Activated CD8-positive, alpha-beta memory T cell treated with anti-CD3 and anti-CD28 coated beads, Interleukin-2, amount 50 U/mL, for 48 hours (primary cell): ENCODE data around the gene P3R3URF.
A peak's percentile ranks its signal among the peaks of the same experiment; 100 is the strongest.

ENCODE experiments used
- DNase-seq: peaks from one replicate; pipeline ENCODE4 v3.0.0-alpha.2; 2020

P3R3URF gene

DNA sequence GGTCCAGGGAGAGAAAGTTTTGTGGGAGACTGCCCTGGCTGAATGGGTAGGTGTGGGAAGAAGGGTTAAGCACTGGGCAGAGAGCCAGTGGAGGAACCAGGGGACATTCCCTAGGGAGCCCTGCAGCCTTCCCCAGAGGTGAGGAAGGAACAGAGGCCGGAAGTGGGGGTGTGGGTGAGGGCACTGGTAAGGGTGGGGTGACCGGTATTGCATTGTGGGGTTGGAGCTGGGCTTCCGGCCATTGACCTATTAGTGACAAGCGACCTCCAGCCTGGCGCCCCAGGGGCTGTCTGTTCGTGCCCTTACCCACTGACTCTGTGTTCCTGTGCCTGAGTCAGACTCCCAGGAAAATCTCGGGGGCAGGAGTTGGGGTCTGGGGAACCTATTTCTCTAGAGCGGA is 4.9 kb downstream of the P3R3URF start:
- no peak for DNase-seq

DNA sequence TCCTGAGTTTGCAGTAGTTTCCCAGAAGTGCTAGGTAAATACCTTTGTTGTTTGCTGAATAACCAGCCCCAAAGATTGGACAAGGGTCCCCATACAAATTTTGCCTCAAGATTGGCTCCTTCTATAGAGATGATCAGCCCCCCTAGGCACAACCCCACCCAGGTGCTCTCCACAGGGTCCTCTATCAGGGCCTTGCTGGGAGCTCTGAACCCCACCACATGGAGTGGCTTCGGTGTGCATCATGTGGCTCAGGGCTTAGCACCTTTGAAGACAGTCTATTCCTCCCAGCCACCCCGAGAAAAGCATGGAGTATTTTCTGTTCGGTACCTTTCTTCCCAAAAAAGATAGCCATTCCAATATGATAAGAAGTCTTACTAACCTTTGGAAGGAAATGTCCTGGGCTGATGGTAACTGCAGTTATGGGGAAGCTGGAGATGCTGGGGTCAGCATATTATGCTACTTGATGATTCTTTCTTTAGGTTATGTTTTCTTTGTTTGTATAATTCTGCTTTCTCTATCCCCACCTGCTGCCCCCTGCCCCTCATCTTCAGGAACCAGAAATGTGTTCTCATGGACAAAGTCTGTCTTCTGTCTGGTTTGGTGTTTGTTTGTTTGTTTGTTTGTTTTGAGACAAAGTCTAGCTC is 6.4 kb downstream of the P3R3URF start:
- no peak for DNase-seq

DNA sequence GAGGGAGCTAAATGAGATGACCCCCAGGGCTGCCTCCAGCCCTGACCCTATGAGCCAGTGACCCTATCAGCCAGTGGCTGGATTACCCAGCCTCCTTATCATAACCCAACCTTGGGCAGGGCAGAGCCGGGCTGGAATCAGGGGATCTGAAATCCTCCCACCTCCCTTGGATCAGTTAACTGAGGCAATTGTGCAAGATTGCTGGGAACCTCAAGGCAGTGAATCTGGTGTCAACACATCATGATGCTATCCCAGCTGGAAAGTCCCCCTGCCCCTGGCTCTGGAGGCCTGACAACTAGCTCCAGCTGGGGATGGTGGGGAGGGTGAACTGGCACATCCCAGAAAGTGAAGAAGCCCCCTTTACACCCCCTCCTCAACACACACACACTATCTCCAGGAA is 7.8 kb downstream of the P3R3URF start:
- DNase-seq, result no peak

DNA sequence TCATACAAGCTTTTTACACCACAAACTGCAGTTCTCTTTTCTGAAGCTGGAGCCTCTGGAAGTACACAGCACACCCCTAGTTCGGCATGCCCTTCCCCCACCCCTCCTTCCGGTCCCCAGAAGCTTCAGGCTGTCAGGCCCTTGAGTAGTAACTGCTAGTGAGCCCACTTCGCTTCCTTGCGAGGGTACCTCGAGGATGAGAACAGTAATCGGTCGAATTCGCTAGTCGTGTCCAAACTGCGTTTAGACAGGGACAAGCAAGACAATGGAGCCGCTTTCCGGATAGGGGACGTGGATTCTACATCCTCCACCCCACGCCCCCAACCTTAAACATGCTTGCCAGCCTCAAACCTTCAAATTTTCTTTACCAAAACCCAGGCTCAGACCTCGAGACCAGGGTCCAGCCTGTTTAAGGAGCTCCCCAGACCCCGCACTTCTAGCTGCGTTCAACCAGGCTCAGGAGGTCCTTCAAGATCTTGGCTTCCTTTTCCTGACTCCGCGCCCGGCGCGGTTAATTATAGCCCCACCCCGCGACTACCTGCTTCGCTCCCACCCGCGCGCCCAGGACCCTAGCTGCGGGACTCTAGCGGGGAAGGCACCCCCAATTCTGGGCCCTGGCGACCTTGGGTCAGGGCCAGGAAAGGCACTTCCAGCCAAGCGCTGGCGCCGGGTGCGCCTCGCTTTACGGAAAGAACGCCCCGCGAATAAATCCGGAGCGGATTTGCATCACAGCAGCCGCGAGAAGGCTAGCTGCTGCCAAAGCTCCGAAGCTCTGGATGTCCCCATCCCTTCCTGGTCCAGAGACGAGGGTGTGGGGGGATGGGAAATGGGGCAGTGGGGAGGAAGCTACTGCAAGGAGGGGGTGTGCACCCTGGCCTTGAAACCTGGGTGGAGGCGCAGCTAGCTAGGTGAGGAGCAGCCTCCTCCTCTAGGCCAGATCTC is 9.5 kb downstream of the P3R3URF start:
- DNase-seq, result peak; percentile 70

DNA sequence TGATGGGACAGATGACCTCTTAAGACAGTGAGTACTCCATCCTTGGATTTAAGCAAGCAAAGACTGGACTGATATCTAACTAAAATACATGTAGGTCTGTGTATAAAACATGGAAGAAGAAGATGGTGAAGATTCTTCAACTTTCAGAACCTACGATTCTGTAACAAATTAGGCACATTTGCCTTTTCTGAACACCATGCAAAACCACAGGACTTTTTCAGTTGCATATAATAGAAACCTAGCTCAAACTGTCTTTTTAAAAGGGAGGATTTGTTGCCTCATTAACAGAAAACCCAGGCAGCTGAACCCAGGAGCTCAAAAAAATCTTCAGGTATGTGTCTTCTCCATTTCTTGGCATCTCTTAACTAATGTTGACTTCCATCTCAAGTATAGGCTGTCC is 16.1 kb downstream of the P3R3URF start:
- DNase-seq, result no peak

DNA sequence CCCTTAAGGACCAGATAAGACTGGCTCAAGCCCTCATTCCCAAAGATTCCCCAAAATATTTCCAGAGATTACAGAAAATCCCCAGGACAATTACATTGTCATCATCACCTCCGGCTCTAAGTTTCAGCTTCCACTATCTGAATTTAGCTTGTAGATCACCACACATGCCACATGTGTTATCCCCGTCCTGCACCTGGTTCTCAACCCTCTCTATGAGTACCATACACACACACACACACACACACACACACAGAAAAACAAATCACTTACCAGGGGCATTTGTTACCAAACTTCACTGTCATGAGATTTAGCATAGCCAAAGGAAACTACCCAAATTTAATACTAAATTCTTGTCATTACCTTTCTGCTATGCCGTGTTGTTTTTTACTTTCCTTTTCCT is 16.8 kb downstream of the P3R3URF start:
- no peak for DNase-seq

DNA sequence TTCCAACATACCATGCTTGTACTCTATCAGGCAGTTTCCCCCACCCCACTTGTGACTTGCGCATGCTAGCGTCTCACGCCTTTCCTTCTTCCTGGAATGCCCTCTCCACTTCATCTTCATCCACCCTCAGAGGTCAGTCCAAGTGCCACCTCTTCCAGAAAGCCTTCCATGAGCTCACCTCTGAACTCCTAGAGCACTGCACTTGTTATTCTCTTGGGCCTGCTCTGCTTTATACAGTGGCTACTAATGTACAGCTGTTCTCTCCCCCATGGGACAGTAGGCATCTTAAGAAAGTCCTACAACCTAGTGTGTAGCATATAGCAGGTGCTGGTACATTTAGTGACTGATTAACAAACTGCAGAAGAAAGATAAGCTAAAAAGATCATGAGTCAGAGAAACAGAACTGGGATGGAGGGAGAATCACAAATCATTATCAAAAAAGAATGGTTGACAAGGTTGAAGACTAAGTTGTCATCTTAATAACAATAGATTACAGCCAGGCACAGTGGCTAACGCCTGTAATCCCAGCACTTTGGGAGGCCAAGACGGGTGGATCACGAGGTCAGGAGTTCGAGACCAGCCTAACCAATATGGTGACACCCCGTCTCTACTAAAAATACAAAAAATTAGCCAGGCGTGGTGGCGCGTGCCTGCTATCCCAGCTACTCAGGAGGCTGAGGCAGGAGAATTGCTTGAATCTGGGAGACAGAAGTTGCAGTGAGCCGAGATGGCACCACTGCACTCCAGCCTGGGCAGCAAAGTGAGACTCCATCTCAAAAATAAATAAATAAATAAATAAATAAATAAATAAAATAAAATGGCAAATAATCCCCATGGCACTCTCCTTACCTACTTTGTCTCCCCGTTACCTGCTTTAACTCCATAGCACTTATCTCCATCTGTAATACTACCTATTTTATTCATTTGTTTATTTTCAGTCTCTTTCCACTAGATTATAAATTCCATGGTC is 17.7 kb downstream of the P3R3URF start:
- DNase-seq, result no peak

DNA sequence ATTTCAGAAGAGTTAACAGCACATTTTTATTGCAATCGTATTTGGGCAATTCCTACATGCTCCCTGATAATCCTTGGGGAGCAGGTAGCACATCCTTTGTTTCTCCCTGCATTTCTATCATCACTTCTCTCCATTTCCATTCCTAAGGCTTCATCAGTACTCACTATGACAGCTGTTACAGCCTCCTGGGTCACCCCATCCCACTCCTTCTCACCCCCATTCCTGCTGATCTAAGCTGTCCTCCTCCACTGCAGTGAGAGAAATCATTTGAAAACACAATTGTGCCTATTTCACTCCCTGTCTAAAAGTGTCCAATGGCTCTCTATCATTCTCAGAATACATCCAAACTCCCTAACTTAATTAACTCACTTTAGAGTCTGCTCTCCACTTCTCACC is 18.4 kb downstream of the P3R3URF start:
- no peak for DNase-seq

DNA sequence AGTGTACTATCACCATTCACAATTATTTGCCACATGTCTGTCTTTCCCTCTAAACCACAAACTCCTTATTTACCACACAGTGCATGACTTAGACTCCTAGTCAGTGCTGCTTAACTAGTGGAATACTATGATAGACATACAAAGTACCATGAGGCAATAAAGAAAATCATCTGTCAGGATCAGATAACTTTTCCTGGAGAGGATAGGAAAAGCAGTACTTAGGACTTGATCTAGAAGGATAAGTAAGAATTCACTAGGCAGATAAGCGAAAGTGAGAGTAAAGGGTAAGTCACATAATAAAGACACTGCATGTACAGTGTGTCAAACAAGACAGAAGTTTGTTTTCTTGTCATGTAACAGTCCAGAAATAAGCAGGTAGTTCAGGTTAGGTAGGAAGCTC is 22.6 kb downstream of the P3R3URF start:
- DNase-seq, result no peak

DNA sequence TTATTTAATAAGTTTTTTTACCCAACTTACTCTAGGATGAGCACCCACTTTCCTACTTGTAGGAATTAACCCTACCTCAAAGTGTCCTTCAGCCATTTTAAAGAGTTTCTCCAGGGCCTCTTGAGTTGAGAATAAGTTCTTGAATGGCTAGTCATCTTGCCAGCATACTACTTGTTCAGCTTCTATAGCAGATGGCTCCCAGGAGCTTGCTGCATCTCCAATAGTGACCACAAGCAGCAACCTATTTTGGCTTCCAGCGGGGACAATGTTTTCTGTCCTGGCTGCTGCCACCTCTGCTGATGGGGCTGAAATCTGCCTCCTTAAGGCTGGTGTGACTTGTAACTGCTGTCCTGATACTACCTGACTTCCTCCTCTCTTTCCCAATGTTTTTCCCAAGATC is 23.1 kb downstream of the P3R3URF start:
- no peak for DNase-seq

DNA sequence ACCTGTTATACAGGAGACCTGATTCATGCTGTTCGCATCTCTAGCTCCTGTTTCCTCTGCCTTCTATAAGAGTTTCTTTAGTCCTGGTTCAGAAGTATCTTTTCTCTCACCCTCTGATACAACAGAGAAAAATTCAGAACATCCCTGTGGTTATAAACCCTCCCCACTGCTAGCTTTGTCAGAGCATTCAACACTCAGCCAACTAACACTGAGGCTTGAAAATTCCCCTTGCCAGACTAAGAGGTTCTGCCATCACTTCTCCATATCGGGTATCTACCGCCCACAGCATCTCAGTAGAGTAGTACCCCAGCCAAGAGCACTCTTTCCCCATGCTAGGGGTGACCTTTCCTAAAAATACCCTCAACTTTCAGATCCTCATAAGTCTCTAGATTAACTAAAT is 24.3 kb downstream of the P3R3URF start:
- no peak for DNase-seq

DNA sequence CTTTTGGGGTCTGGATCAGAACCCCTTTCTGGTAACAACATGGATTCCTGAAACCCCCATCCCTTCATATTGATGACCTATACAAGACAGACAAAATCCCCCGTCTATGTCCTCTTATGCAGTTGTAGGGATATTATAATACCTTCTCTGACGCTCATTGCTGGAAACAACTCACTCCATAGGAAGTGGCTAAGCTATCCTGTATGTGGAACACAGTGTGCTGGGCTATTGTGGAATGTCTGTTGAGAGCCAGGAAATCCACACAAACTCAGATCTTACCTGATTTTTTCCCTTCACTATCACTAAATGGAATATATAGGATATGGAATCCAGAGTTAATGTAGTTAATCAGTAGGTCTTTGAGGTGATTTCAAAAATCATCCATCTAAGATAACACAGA is 26.2 kb downstream of the P3R3URF start:
- no peak for DNase-seq

DNA sequence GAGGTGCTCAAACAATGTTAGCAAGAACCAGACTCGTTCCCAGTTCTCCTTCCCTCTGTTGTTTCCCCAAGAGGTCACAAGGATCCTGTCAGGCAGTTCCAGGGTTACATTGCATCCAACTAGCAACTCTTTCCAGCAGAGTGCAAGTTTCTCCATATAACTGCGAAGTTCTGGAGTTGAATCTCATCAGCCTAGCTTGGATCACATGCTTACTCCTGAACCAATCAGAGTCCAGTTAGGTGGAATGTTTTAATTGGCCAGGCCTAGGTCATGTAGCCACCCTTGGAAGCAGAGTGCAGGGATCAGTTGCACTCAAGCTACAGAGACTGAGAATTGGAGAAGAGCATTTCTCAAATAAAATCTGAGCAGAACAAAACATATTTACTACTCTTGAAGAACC is 28.0 kb downstream of the P3R3URF start:
- no peak for DNase-seq

DNA sequence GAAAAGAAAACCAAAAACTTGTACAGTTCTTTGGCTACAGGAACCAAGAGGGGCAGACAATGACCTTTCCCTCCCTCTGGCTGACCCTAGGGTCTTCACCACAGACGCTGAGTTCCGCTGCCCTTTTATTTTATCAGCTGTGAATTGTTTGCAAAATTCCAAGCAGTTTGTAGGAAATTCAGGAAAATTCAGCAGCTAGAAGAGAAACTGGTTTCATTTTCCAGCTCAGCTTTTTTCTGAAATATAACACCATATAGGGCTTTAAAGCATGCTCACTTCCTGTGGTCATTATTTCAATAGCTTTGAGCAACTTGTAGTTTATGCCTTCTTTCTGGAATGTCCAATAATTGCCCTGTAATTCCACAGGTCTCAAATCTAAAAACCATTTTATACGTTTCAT is 38.4 kb downstream of the P3R3URF start:
- no peak for DNase-seq

DNA sequence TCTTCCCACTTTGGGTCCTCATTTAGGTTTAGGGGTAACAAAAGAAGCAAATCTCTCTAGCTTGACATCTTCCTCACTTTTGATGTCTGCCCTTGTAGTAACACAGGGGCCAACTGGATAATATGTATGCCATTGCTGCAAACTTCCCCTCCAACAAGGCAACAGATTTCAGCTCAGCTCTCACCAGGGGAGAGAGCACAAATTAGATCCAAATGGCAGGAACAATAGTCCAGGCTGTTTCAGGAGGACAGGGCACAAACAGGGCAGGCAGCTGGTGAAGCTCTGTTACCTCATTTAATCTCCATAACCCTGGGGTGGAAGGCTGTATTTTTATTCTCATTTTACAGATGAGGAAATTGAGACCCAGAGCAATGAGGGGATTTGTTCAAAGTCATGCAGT is 39.6 kb downstream of the P3R3URF start:
- no peak for DNase-seq

DNA sequence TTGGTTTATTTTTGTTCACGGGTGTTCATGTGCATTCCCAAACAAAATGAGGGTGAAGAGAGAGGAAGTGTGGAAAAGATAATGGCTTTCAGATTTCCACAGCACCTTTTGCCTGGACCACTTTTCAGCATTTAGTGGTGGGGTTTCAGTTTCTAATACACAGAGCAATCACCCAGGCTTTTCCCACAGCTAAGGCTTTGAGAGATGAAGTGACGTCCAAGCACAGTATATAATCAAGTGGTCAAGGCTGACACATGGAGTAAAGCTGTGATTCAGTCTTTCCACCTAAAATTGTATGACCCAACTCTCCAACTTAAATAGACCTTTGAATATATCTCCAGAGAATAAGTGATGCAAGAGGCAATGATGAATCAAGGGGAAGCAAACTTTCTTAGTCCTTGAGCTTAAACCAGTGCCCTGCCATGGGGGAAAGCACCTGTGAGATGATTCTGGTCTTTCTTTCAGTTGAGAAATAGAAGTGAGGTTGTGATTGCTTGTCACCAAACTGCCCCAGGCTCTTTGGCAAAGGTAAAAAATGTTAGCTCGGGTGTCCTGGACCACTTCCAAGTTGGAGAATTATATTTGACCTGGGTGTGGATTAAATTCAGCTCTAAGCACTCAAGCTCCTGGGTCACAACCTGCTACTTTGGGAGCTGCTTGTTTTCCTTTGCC is 41.5 kb downstream of the P3R3URF start:
- no peak for DNase-seq

DNA sequence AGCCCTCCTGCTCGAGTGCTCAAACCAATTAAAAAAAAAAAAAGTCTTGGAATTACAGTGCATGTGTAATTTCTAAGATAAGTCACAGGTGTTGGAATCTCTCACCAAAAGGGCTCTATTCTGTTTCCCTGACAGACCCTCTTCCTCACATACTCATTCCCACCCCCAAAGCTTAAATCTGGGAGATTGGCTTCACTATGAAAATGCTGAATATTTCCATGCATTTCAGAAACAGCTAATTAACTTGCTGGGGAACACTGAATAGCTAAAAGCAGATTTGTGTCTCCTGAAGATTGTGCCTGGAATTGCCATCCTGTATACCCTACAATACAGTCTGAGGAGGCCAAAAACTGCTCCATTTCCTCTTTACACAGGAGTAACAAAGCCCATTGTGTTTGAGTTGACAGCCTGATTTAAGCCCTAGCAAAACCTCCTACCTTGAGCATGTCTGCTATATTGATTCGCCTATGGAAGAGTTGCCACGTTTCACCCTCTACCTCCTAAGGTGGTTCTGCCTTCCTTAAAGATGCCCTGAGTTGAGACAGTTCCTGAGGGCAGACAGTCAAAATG is 42.4 kb downstream of the P3R3URF start:
- DNase-seq, result no peak

DNA sequence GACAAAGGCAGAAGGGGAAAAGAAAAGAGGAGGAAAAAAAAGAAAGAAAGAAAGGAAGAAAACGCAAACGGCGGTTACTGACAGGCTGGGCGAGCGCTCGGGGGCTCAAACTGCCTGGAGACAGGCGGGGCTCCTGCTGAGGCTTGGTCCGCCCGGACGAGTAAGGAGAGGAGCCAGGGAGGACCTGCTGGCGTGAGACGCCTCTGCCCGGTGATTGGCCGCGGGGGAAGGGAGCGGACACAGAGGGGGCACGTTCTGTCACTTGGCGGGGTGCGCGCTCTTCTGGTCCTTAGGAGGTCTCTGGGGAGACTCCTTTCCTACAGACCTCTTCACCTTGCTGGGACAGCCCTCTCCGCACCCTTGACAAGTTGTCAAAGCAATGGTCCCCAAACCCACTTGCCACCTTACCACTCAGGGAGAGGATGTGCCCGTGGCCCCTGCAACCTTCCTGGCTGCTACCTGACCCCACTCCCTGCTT is 43.1 kb downstream of the P3R3URF start:
- DNase-seq, result no peak

DNA sequence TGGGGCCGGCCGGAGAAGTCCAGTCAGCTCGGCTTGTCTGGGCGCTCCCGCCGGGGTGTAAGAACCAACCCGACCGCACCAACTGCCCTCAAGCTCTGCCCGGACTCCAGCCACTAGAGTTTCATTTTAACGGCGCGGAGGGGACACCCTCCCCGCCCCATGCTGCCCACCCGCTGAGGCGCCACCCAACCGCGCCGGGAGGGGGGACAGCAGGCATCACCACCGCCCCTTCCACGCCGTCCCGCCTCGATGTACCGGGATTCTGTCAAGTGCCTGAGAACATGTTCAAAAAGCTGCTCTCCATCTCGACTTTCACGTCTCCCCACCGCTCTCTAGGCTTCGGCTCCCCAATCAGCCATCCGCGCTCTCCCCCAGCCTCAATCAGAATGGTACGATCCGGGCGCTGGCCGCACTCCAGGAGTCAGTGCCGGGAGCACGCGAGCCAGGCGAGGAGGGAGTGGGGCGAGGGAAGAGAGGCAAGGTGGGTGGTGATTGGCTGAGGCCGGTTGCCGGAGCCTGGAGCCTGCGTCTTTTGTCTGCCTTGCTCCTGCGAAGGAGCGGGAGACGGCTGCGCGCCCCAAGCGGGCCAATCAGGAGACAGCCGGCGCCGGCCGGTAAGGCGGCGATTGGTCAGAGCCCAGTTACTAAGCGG is 43.6 kb downstream of the P3R3URF start, which contains the start of gene PIK3R3:
TSS of gene PIK3R3 (minus strand) at position 101 of the 652 bp plus-strand sequence. CDS start 677 bp downstream, outside the sequence.
- DNase-seq, result peak; percentile 91

DNA sequence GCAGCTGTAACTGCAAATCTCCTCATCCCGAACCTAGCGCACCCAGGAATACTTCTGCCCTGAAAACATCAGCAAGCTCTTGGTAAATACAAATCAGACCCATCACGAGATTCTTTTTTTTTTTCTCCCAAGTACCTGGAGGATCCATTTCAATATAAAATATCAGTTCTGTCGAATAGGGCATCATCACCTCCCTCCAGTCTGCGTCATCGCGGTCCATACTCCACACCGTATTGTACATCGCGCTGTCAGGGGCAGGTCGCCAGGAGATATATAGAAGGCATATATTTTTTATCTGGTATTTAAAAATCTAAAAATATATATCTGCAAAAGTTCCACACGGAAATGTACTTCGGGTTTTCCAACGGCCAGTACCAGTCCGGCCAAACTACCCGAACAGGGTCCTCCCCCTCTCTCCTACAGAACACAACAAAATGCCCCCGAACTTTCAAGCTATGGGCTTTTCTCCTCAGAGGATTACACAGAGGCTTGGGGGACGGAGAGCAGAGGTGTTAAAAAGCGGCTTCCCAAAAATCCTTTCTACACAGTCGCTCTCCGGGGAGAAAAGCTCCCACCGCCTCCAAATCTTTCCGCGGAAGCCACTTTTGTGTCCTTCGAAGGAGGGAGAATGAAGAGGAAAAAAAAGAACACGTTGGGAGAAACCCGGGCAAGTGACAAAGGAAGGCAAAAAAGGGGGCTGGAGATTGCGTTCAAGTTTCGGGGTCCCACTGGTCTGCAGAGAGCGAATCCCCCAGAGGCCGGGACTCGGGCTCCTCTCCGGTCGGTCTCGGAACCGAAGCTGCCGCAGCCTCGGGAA is 44.4 kb downstream of the P3R3URF start:
- DNase-seq, result peak; percentile 56

DNA sequence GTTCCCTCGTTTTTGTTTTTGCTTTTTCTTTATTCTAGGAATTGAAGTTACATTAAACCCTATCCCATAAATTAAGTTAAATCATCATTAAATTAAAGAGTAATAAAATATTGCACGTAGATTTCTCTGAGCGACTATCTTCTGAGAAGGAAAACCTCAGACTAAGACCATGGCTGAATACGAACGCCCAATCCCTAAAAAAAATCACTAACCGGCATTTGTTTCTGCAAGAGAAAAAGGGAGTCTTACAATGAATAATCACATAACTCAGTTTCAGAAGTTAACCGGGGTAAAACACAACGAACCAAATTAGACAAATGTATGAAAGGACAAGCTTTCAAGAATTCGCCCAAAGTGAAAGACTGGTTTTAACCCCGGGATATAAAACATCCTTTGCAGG is 45.2 kb downstream of the P3R3URF start:
- DNase-seq, result no peak
